Fibroblast of pulmonary artery (primary cell): ENCODE data around the gene CTCF.

Experiments
- DNase-seq: peaks from one replicate; pipeline ENCODE4 v3.0.0-alpha.2; 2010; ENCODE audit warnings: low read depth
- H3K4me3 ChIP-seq: replicated peaks from 2 replicates; pipeline ENCODE4 v1.5.1; 2011; ENCODE audit warnings: low read depth, mild to moderate bottlenecking, control low read depth, low read length, moderate library complexity
- CTCF ChIP-seq: IDR thresholded peaks from 2 replicates; pipeline ENCODE4 v1.5.1; 2011; ENCODE audit warnings: mild to moderate bottlenecking, control low read depth, low read length, inconsistent platforms; ENCODE audit errors: missing control alignments

CTCF gene

GRCh38 chr16:67667817-67668494 is 105.6 kb downstream of the CTCF start:
- peak; percentile 89 for TF ChIP-seq CTCF
- H3K4me3 ChIP-seq = peak overlapping the region; percentile 63
- peak; percentile 94 for DNase-seq

DNA sequence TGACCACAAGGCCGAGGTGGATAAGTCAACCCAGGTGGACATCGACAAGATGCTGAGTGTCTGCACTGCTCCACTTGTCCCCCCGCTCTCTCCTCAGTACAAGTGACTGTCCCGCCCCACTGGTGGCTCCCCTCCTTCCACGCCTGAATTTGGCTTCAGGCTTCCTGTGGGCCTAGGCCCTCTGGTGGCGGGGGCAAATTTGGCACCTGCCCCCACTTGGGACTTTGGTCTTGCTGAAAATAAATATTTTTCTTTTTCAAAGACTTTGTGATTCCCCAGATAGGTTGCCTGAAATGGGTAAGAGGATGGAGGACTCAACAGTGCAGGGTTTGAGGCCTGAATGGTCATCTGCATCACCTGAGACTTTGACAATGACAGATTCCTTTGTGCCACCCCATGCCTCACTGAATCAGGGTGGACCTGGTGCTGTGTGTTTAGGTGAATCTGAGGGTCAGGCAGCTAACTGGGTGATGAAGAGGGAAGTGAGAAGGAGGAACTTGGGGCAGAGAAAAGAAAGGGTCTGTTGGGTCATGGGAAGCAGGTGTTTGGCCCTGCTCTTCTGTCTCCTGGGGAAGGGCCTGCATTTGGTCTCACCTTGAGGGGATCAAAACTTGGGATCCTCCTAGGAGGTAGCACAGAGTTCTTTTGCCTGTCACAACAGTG is 106.3 kb downstream of the CTCF start:
- no peak for DNase-seq
- H3K4me3 ChIP-seq = no peak overlapping the region
- TF ChIP-seq CTCF = peak; percentile 8

- DNase-seq = no peak
- no peak for TF ChIP-seq CTCF
- H3K4me3 ChIP-seq = no peak overlapping the region
Measured at GRCh38 chr16:67669499-67670101, 107.3 kb downstream of the CTCF start.

- TF ChIP-seq CTCF = no peak
- DNase-seq = no peak
- H3K4me3 ChIP-seq = no peak overlapping the region
Measured at GRCh38 chr16:67672306-67672705, 110.0 kb downstream of the CTCF start.

DNA sequence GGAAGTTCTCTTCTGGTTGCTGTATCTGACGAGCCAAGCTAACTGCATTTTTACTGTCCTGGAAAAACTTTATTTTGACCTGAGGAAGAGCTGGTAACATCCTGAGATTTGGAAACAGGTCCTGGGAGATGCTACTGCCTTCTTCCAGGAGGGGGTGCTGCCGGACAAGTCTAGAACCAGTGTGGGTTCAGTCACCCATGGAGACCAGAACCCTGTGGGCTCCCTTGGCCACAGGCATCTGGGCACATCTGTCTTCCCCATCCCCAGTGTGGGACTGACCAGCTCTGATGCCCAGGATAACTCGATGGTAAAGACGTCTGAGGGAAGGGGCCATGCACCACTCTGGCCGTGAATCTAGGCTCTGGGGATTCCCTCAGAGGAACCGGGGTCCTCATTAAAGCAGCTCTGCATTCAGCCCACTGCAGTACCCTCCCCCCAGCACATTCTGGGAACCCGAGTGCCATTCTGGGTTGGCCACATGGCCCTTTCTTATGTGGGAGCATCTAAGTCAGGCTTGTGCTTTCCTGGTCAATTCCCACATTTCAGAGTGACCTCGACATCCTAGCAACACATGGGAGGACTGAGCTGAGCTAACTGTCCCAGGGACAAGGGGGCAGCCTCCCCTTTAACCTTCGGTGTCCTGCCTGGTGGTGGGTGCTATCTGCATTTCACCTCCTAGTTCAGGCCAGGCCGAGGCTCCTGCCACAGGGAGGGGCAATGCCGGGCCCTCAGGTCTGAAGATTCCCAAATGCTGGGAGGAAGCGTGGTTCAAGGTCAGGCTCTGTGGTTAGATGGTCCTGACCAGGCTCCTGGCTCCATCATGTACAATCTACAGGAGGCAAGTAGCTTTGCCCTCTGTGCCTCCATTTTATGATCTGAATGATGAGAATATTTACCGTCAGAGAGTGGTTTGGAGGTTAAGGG is 110.7 kb downstream of the CTCF start:
- DNase-seq = peak; percentile 80
- TF ChIP-seq CTCF = peak; percentile 87
- no peak overlapping the region for H3K4me3 ChIP-seq

DNA sequence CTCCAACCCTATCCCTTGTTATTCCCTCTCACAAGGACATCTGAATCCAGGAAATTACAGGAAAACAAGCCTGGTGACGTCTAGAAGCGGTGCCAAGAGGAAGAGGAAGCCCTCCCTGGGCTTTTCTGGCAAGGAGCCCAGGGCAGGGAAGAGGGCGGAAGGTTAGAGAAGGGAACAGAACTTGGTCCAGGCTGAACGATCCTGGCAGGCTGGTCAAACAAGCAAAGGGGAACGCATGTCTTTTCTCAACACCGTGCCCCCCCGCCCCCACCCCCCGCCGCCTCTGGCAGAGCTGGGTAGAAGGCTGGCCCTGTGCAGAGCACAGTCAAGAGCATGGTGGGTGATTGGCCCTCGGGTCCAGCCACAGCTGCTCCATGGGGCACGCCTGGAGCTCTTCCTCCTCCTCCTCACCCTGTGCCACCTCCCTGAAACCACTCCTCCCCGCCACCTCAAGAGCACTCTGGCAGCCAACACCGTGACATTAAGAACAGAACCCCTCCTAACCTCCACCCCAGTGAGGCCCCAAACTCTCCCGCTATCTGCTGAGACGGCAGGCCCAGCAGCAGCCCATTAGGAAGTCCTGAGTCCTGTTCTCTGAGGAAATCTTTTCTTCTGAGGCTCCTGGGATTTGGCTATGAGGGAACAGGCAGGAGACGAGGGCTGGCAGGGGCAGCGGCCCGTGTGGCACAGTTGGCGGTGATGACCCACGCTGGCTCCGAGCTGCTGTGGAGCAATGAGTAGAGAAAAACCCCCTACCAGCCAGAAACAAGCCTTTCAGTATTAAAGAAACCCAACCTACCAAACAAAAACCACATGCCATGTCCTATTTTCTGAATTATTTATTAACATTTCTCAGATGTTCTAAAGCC is 111.6 kb downstream of the CTCF start:
- no peak overlapping the region for H3K4me3 ChIP-seq
- peak; percentile 76 for DNase-seq
- TF ChIP-seq CTCF = no peak
